Panc1 (cell line): ENCODE results near the gene RAB6A. TPM values are rescaled to one million over a fixed set of nuclear protein-coding genes. Genes with fewer than 3 reads are reported as not detected.
"Not testable (repeated sequence)": the region's sequence is repeated elsewhere in the genome, so short reads cannot be mapped to it uniquely, and the experiment has no call there.

Source experiments
- ATAC-seq: fragments of 200-7000 bp; cut with Tn5 transposase; 2 replicates; pipeline ENCODE4 v1.9.1; 2020; ENCODE audit warnings: mild to moderate bottlenecking, moderate library complexity
- BruUV-seq: library from RNA; stranded (reverse); fragments of 400-500 nt; replicated peaks from 2 replicates; lab custom pipeline; 2021; lab: Mats Ljungman, UMichigan
- CTCF ChIA-PET: fragments of 300-600 bp; sonication (Branson Sonifier 250); formaldehyde crosslinking; loops from one replicate; lab custom pipeline; 2022; ENCODE audit warnings: antibody characterized with exemption; lab: Charles Lee
- POLR2A ChIA-PET: fragments of 300-600 bp; sonication (Branson Sonifier 250); formaldehyde crosslinking; loops from one replicate; lab custom pipeline; 2022; ENCODE audit warnings: antibody characterized with exemption; lab: Charles Lee
- DNase-seq: peaks from one replicate; pipeline ENCODE4 v3.0.0-alpha.2; 2010; ENCODE audit warnings: low read depth, low spot score
- H3K27ac ChIP-seq: 2 replicates; pipeline ENCODE4 v1.5.1; 2011; ENCODE audit warnings: mild to moderate bottlenecking, low read length, inconsistent platforms
- H3K27me3 ChIP-seq: fragments of 200-500 bp; sonication (Bioruptor generic); 2 replicates; pipeline ENCODE4 v1.6.0; 2014; ENCODE audit warnings: low read length, inconsistent platforms; ENCODE audit not compliant: control insufficient read depth, insufficient read depth
- H3K36me3 ChIP-seq: fragments of 200-500 bp; sonication (Bioruptor generic); 2 replicates; pipeline ENCODE4 v1.5.1; 2014; ENCODE audit warnings: inconsistent platforms, mild to moderate bottlenecking, low read length, moderate library complexity; ENCODE audit not compliant: control insufficient read depth, insufficient read depth
- H3K4me1 ChIP-seq: 2 replicates; pipeline ENCODE4 v1.5.1; 2011; ENCODE audit warnings: inconsistent platforms, mild to moderate bottlenecking, low read length, moderate library complexity; ENCODE audit not compliant: control insufficient read depth, insufficient read depth
- H3K4me3 ChIP-seq, 2 experiments: 2 replicates each; pipeline ENCODE4 v1.5.1; 2011 to 2012; ENCODE audit warnings: low read depth in 2 of 2, low read length in 2 of 2, mild to moderate bottlenecking in 2 of 2, inconsistent platforms in 1 of 2, moderate library complexity in 1 of 2
- H3K9me3 ChIP-seq: fragments of 200-500 bp; sonication (Bioruptor generic); 2 replicates; pipeline ENCODE4 v1.5.1; 2014; ENCODE audit warnings: low read depth, mild to moderate bottlenecking, inconsistent platforms, low read length, moderate library complexity; ENCODE audit not compliant: control insufficient read depth, insufficient read depth
- POLR2AphosphoS5 ChIP-seq: IDR thresholded peaks from 2 replicates; pipeline ENCODE4 v1.6.1; 2012; ENCODE audit warnings: mild to moderate bottlenecking, low read depth, low read length, moderate library complexity
- SIN3A ChIP-seq: IDR thresholded peaks from 2 replicates; pipeline ENCODE4 v1.6.1; 2012; ENCODE audit warnings: low read depth, mild to moderate bottlenecking, low read length, moderate library complexity, borderline replicate concordance; ENCODE audit not compliant: insufficient read depth
- TCF7L2 ChIP-seq: IDR thresholded peaks from 2 replicates; pipeline ENCODE4 v1.6.1; 2011; ENCODE audit warnings: mild to moderate bottlenecking, low read depth, low read length, inconsistent platforms
- in situ Hi-C: cut with HindIII; loops from 2 replicates; pipeline ENCODE4 v1.10.0; 2016; ENCODE audit warnings: low sequenced_read_pairs, low pct_unique_long_range_greater_than_20kb
- intact Hi-C: fragments of 100-400 bp; cut with micrococcal nuclease; formaldehyde crosslinking; loops from one replicate; pipeline ENCODE4 v1.10.0; 2022; ENCODE audit not compliant: unreplicated experiment
- total RNA-seq: library from RNA; stranded (reverse); gene quantifications from one replicate; pipeline ENCODE4 v1.2.1, GENCODE V29; 2021; ENCODE audit not compliant: unreplicated experiment
- TF ChIP-seq, protein P1 (sequence below): fragments of 450-650 bp; IDR thresholded peaks from 2 replicates; pipeline ENCODE4 v1.5.1; 2017; ENCODE audit warnings: mild to moderate bottlenecking
- TF ChIP-seq, protein P2 (sequence below), 2 experiments: IDR thresholded peaks; 2 replicates each; pipeline ENCODE4 v1.6.1; 2011 to 2012; ENCODE audit warnings: low read depth in 2 of 2, control low read depth in 1 of 2, low read length in 1 of 2, mild to moderate bottlenecking in 1 of 2, moderate library complexity in 1 of 2; ENCODE audit not compliant: insufficient read depth in 1 of 2

The RAB6A gene
- total RNA-seq, 1 experiment from 2014 or later: 149 TPM

DNA sequence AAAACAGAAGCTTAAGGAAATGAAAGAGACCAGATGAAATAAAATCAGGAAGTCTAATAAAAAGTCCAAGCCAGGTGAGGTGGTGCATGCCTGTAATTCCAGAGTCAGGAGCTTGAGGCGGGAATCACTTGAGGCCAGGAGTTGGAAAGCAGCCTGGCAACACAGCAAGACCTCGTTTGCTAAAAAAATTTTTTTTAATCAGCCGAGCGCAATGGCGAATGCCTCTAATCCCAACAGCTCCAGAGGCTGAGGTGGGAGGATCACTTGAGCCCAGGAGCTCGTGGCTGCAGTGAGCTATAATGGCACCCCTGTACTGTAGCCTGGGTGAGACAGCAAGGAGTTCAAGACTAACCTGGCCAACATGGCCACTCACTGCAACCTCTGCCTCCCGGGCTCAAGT, 8.0 kb downstream of the RAB6A start:
- Histone ChIP-seq H3K27ac (no peak overlapping the region), H3K36me3 (no peaks in the 10 kb centered on the region), H3K4me3 (no peak overlapping the region), H3K4me1 (peaks cover 7% of the 10 kb centered on the region; the same call in 1 of the 2 replicates), H3K27me3 (no peaks in the 10 kb centered on the region), H3K9me3 (no peaks in the 10 kb centered on the region)
- TF ChIP-seq, protein P1, sequence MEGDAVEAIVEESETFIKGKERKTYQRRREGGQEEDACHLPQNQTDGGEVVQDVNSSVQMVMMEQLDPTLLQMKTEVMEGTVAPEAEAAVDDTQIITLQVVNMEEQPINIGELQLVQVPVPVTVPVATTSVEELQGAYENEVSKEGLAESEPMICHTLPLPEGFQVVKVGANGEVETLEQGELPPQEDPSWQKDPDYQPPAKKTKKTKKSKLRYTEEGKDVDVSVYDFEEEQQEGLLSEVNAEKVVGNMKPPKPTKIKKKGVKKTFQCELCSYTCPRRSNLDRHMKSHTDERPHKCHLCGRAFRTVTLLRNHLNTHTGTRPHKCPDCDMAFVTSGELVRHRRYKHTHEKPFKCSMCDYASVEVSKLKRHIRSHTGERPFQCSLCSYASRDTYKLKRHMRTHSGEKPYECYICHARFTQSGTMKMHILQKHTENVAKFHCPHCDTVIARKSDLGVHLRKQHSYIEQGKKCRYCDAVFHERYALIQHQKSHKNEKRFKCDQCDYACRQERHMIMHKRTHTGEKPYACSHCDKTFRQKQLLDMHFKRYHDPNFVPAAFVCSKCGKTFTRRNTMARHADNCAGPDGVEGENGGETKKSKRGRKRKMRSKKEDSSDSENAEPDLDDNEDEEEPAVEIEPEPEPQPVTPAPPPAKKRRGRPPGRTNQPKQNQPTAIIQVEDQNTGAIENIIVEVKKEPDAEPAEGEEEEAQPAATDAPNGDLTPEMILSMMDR: no peak
- TF ChIP-seq POLR2AphosphoS5: no peak
- TF ChIP-seq TCF7L2: no peak
- TF ChIP-seq SIN3A: no peak
- TF ChIP-seq, protein P2, sequence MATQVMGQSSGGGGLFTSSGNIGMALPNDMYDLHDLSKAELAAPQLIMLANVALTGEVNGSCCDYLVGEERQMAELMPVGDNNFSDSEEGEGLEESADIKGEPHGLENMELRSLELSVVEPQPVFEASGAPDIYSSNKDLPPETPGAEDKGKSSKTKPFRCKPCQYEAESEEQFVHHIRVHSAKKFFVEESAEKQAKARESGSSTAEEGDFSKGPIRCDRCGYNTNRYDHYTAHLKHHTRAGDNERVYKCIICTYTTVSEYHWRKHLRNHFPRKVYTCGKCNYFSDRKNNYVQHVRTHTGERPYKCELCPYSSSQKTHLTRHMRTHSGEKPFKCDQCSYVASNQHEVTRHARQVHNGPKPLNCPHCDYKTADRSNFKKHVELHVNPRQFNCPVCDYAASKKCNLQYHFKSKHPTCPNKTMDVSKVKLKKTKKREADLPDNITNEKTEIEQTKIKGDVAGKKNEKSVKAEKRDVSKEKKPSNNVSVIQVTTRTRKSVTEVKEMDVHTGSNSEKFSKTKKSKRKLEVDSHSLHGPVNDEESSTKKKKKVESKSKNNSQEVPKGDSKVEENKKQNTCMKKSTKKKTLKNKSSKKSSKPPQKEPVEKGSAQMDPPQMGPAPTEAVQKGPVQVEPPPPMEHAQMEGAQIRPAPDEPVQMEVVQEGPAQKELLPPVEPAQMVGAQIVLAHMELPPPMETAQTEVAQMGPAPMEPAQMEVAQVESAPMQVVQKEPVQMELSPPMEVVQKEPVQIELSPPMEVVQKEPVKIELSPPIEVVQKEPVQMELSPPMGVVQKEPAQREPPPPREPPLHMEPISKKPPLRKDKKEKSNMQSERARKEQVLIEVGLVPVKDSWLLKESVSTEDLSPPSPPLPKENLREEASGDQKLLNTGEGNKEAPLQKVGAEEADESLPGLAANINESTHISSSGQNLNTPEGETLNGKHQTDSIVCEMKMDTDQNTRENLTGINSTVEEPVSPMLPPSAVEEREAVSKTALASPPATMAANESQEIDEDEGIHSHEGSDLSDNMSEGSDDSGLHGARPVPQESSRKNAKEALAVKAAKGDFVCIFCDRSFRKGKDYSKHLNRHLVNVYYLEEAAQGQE (IDR thresholded peaks at IDR 0.05; ENCODE audit: insufficient read depth in 1 of 2, low read depth in 2 of 2, low read length in 1 of 2): no peak
- DNase-seq (no peak), ATAC-seq (no peak)
- in situ Hi-C loops (no loop called here), intact Hi-C loops (no loop called here)
- POLR2A ChIA-PET: interaction anchor here (0.6 to 1.0 kb wide), 2 partner anchors 27 to 129 kb away, joined by 5 to 8 read pairs; no protein-coding TSS in a partner anchor
- CTCF ChIA-PET: interaction anchor here (0.7 kb wide), 1 partner anchor 426 kb away, joined by 4 read pairs; no protein-coding TSS in a partner anchor
- BruUV-seq: no TSS peak

DNA sequence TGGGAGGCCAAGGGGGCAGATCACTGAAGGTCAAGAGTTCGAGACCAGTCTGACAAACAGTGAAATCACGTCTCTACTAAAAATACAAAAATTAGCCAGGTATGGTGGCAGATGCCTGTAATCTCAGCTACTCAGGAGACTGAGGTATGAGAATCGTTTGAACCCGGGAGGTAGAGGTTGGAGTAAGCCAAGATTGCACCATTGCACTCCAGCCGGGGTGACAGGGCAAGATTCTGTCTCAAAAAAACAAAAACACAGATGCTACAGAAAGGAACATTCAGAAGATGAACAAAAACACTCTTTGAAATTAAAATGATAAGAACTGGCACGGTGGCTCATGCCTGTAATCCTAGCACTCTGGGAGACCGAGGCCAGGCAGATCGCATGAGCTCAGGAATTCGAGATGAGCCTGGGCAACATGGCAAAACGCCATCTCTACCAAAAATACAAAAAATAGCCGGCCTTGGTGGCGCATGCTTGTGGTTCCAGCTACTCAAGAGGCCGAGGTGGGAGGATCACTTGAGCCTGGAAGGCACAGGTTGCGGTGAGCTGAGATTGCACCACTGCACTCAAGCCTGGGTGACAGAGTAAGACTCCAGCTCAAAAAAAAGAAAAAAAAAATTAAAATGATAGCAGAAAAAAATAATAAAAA, 8.5 kb downstream of the RAB6A start:
- Histone ChIP-seq H3K27me3 (no peaks in the 10 kb centered on the region), H3K36me3 (no peaks in the 10 kb centered on the region), H3K9me3 (no peaks in the 10 kb centered on the region), H3K27ac (no peak overlapping the region), H3K4me1 (peaks cover 3% of the 10 kb centered on the region; the same call in 1 of the 2 replicates), H3K4me3 (no peak overlapping the region)
- no peak for TF ChIP-seq SIN3A
- TF ChIP-seq, protein P1: no peak
- TF ChIP-seq, protein P2 (IDR thresholded peaks at IDR 0.05; ENCODE audit: insufficient read depth in 1 of 2, low read depth in 2 of 2, low read length in 1 of 2): no peak
- TF ChIP-seq TCF7L2: no peak
- no peak for TF ChIP-seq POLR2AphosphoS5
- CTCF ChIA-PET: no interaction called here
- BruUV-seq: no TSS peak
- DNase-seq (no peak), ATAC-seq (no peak)
- intact Hi-C loops: no loop called here
- in situ Hi-C loops: no loop called here
- POLR2A ChIA-PET: interaction anchor here (1.0 kb wide), 1 partner anchor 27 kb away, joined by 5 read pairs; no protein-coding TSS in a partner anchor

DNA sequence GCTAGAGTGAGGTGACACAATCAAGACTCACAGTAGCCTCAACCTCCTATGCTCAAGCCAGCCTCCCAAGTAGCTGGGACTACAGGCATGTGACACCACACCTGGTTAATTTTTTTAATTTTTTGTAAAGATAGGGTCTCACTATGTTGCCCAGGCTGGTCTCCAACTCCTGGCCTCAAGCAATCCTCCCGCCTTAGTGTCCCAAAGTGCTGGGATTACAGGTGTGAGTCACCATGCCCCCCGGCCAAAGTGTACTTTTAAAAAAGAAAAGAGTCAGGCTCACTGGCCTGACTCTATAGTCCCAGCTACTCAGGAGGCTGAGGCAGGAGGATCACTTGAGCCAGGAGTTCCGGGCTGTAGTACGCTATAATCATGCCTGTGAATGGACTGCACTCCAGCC, 10.0 kb downstream of the RAB6A start:
- intact Hi-C loops, BruUV-seq, H3K27me3 ChIP-seq, H3K27ac ChIP-seq, CTCF ChIA-PET, in situ Hi-C loops, H3K4me1 ChIP-seq, H3K36me3 ChIP-seq, DNase-seq, ATAC-seq, H3K4me3 ChIP-seq, H3K9me3 ChIP-seq: not testable (repeated sequence)
- POLR2A ChIA-PET: interaction anchor here (0.6 kb wide), 1 partner anchor 39 kb away, joined by 4 read pairs; no protein-coding TSS in a partner anchor
